NB4 (cell line): ENCODE results near the gene CRYGA.

ENCODE experiments used
- MYC ChIP-seq: IDR thresholded peaks from 2 replicates; pipeline ENCODE4 v1.6.1; 2011; ENCODE audit warnings: low read depth, low read length
- POLR2A ChIP-seq: IDR thresholded peaks from 2 replicates; pipeline ENCODE4 v1.6.1; 2011; ENCODE audit warnings: mild to moderate bottlenecking; ENCODE audit not compliant: insufficient read length; ENCODE audit errors: extremely low read depth
- TF ChIP-seq, protein P1 (sequence below): IDR thresholded peaks from one replicate; pipeline ENCODE4 v1.5.1; 2012; ENCODE audit warnings: low read depth, low read length

DNA sequence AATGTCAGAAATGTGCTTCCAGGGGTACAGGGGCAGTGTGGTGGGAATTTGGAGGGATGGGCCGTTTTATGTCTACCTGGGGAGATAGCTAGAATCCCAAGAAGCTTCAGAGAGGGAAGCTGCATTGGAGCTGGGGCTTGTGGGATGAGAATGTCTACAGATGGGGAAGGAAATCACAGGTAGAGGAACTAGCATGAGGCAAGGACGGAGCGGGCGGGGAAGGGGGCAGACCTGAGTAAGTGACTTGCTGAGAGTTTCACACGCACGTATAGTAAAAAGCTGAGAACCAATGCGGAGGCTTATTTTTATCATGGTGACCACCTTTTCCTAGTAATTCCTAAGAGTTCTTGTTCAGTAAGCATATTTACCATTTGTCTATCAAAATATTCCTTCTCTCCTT is 20.1 kb upstream of the CRYGA start:
- TF ChIP-seq, protein P1, sequence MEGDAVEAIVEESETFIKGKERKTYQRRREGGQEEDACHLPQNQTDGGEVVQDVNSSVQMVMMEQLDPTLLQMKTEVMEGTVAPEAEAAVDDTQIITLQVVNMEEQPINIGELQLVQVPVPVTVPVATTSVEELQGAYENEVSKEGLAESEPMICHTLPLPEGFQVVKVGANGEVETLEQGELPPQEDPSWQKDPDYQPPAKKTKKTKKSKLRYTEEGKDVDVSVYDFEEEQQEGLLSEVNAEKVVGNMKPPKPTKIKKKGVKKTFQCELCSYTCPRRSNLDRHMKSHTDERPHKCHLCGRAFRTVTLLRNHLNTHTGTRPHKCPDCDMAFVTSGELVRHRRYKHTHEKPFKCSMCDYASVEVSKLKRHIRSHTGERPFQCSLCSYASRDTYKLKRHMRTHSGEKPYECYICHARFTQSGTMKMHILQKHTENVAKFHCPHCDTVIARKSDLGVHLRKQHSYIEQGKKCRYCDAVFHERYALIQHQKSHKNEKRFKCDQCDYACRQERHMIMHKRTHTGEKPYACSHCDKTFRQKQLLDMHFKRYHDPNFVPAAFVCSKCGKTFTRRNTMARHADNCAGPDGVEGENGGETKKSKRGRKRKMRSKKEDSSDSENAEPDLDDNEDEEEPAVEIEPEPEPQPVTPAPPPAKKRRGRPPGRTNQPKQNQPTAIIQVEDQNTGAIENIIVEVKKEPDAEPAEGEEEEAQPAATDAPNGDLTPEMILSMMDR = no peak
- TF ChIP-seq POLR2A (no peak), MYC (no peak)
